Measurements from ENCODE around the gene SIX1.

The SIX1 gene

DNA sequence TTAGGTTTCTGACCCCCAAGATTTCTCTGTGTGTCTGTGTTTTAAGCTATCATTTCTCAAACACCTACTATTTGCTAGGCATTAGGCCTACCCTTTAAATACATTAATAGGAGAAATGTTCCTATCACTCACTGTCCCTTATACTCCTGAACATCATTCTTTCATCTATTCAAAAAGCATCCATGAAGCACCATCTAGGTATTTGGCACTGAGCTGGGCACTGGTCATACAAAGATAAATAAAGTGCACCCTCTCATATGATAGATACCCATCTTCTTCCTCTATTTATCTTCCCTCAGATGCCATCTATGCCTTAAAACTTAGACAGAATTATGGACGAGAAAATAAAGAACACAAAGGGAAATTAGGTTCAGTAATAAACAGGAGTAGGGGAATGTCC is 20.4 kb downstream of the SIX1 start:
- in situ Hi-C loops (cut with MboI; ENCODE audit: low sequenced_read_pairs, unreplicated experiment), result loop anchor here (10.0 kb wide), 1 partner anchor 396 kb away; no protein-coding TSS in a partner anchor
- no peak for TF ChIP-seq CTCF (IDR thresholded peaks at IDR 0.05; ENCODE audit: borderline replicate concordance, control extremely low read depth, extremely low read depth, insufficient read depth, missing control alignments)

DNA sequence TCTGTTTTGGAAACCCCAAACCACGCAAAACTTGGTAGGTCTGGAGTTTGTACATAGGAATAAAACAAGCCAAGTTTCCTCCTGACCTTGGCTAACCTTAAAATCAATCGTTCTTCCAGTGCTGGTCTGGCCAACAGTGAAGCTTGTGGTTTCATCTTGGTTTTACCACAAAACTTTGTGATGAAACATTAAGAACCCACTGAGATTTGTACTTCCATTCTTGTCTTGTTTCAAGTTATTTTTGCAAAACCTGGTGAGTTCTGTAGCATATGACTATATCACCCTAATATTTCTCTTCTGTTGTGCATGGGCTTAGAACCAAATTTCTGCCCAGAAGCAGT is 26.4 kb downstream of the SIX1 start:
- DNase-seq (ENCODE audit: low spot score), result no peak
- in situ Hi-C loops (cut with MboI; ENCODE audit: low sequenced_read_pairs, unreplicated experiment), result loop anchor here (10.0 kb wide), 1 partner anchor 402 kb away; no protein-coding TSS in a partner anchor

More for the DNA sequence above, 20.4 kb downstream of the SIX1 start:
- no peak for DNase-seq (ENCODE audit: low spot score)

DNA sequence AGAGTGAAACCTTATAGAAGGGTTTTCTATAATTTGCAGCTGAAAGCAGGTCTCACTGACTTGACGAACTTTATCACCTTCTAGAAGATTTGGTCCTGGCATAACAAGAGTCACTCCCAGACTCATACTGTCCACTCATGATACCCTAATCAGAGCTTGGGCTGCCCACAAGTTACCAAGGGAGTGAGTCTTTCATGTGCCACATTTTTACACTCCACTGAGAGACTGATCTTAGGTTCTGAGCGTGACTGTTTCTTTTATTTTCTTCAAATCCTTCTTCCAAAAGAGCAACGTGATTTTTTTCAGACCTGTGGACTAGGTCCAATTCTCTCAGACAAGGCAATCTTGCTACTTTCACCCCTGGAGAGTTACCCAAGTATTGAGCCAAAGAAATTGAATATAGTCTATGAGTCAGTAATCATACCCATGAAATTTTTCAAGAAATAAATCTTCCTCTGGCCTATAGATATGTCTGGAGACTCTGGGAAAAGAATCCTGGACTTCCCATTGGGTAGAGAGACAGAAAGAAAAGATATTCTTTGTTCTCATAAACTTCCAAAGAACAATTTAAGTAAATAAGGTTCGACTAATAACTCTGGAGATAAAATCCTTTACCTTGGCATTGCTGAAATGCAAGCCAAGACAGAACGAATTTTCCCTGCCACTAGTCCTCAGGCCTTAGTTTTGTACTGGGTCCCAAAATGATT is 26.9 kb downstream of the SIX1 start:
- no peak for DNase-seq (ENCODE audit: low spot score)
- in situ Hi-C loops (cut with MboI; ENCODE audit: low sequenced_read_pairs, unreplicated experiment), result loop anchor here (10.0 kb wide), 1 partner anchor 402 kb away; no protein-coding TSS in a partner anchor
- no peak for TF ChIP-seq CTCF (IDR thresholded peaks at IDR 0.05; ENCODE audit: borderline replicate concordance, control extremely low read depth, extremely low read depth, insufficient read depth, missing control alignments)

More for the DNA sequence above, 26.4 kb downstream of the SIX1 start:
- TF ChIP-seq CTCF (IDR thresholded peaks at IDR 0.05; ENCODE audit: borderline replicate concordance, control extremely low read depth, extremely low read depth, insufficient read depth, missing control alignments), result no peak

GRCh38 chr14:60621386-60621785 is 27.9 kb downstream of the SIX1 start:
- in situ Hi-C loops (cut with MboI; ENCODE audit: low sequenced_read_pairs, unreplicated experiment), result loop anchor here (10.0 kb wide), 1 partner anchor 403 kb away; no protein-coding TSS in a partner anchor
- DNase-seq (ENCODE audit: low spot score), result no peak
- TF ChIP-seq CTCF (IDR thresholded peaks at IDR 0.05; ENCODE audit: borderline replicate concordance, control extremely low read depth, extremely low read depth, insufficient read depth, missing control alignments), result no peak

GRCh38 chr14:60618241-60618640 is 31.0 kb downstream of the SIX1 start:
- no peak for TF ChIP-seq CTCF (IDR thresholded peaks at IDR 0.05; ENCODE audit: borderline replicate concordance, control extremely low read depth, extremely low read depth, insufficient read depth, missing control alignments)
- in situ Hi-C loops (cut with MboI; ENCODE audit: low sequenced_read_pairs, unreplicated experiment), result no loop called here
- no peak for DNase-seq (ENCODE audit: low spot score)

DNA sequence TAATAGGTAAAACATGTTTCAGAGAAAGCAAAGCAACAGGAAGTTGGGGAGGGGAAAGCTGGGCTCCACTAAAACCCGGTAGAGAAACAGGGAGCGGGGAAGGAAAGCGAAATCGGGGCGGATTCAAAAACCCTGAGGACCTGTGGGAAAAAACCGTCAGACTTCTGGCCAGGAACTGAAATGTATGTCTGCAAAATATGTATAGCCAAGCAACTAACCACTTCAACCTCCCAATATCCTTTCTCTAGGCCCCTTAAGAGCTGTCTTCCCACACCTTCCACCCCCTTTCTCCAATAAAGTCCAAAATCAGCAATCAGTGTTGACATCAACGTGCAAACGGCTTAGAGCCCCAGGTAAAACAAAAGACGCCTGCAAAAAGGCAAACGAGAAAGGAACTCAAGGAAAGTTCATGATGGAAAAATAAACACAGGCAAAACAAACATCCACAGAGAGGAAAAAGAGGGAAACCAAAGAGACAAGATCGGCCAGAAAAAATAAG is 32.8 kb downstream of the SIX1 start:
- no peak for DNase-seq (ENCODE audit: low spot score)
- in situ Hi-C loops (cut with MboI; ENCODE audit: low sequenced_read_pairs, unreplicated experiment), result no loop called here

More for the DNA sequence above, 32.8 kb downstream of the SIX1 start:
- no peak for TF ChIP-seq CTCF (IDR thresholded peaks at IDR 0.05; ENCODE audit: borderline replicate concordance, control extremely low read depth, extremely low read depth, insufficient read depth, missing control alignments)

Data from GM13976 (cell line).